Measurements from ENCODE around the gene C2orf68.
"Not testable (repeated sequence)": the region's sequence is repeated elsewhere in the genome, so short reads cannot be mapped to it uniquely, and the experiment has no call there.

C2orf68 gene

DNA sequence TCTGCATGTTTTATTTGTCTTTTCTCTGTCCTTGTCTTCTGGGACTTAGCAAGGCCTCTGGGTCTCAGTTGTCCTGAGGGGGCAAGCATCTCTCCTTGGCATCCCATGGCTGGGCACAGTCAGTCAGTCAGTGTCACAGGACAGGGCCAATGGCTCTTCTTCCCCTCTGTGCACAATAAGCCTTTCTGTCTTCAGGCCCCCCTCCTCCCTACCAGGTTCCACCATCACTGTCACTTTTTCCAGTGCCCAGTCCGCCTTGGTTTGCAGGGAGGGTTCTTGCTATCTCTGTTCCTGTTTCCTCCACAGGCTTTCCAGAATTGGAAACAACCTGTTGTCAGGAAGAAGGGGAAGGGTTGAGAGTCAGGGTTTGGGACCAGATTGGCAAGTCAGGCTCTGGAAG is 29.4 kb downstream of the C2orf68 start:
- DNase-seq (ENCODE audit: low spot score), result no peak

DNA sequence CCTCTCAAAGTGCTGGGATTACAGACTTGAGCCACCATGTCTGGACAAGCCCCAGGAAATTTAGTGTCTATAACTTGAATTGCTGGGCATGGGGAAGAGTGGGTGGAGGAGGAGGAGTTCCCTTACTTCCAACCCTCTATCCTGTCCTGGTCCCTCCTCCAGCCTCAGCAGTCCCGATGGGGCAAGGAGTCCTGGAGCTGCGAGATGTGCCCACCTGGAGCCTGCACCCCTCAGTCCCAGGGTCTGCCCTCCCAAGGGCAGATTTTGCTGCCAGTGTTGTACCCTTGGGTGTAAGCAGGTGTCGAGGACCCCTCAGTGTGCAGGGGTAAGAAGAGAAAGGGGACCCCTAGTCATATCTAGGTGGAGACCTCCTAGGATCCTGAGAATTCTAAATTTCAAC is 31.7 kb downstream of the C2orf68 start:
- no peak for DNase-seq (ENCODE audit: low spot score)

DNA sequence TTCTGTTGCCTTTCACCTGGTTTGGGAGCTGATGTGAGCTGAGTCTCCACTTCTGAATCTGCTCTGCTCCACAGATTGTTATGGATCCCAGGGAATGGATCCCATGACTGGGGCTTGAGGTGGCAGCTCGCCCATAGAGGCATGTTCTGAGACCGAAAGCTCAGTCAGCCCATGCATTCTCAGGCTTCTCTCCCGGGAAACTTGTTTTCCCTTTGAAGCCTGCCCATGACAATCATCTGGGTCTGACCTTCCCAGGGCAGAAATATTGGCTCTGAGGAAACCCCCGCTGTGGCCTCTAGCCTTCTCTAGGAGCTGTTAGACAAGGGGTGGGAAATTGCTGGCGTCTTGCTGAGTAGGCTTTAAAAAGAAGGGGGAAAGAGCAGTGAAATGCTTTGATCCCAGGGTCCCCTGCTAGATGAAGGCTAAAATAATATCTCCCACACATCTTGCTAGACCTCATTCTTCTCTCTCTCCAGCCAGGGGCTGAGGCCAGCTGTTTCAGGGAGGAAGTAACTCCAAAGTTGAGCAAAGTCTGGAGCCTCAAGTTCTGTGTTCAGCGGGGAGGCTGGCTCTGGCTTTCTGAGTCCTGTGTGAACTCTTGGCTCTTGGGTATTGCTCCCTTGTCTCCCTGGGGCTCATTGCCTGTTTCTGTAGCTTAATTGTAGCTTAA is 32.5 kb downstream of the C2orf68 start:
- no peak for DNase-seq (ENCODE audit: low spot score)

- DNase-seq (ENCODE audit: low spot score), result peak; percentile 38
These were observed 33.4 kb downstream of the C2orf68 start for GRCh38 chr2:85578243-85579180.

- no peak for DNase-seq (ENCODE audit: low spot score)
These were observed 34.3 kb downstream of the C2orf68 start, which contains the start of gene VAMP8 for GRCh38 chr2:85577386-85578242. VAMP8 (plus strand) TSS chr2:85577586; CDS start chr2:85577647, 61 bp downstream.

- no peak for DNase-seq (ENCODE audit: low spot score)
These were observed 34.8 kb downstream of the C2orf68 start for GRCh38 chr2:85577063-85577385.

DNA sequence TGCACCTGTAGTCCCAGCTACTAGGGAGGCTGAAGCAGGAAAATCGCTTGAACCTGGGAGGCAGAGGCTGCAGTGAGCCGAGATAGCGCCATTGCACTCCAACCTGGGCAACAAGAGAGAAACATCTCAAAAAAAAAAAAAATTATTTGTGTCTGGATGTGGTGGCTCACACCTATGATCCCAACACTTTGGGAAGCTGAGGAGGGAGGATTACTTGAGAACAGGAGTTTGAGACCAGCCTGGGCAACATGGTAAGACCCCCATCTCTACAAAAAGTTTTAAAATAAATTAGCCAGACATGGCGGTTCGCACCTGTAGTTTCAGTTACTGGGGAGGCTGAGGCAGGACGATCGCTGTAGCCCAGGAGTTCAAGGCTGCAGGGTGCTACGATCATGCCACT is 36.1 kb downstream of the C2orf68 start:
- DNase-seq (ENCODE audit: low spot score), result no peak

- no peak for DNase-seq (ENCODE audit: low spot score)
These were observed 45.6 kb downstream of the C2orf68 start for GRCh38 chr2:85566265-85566664.

GRCh38 chr2:85564144-85564563 is 47.7 kb downstream of the C2orf68 start:
- no peak for DNase-seq (ENCODE audit: low spot score)

DNA sequence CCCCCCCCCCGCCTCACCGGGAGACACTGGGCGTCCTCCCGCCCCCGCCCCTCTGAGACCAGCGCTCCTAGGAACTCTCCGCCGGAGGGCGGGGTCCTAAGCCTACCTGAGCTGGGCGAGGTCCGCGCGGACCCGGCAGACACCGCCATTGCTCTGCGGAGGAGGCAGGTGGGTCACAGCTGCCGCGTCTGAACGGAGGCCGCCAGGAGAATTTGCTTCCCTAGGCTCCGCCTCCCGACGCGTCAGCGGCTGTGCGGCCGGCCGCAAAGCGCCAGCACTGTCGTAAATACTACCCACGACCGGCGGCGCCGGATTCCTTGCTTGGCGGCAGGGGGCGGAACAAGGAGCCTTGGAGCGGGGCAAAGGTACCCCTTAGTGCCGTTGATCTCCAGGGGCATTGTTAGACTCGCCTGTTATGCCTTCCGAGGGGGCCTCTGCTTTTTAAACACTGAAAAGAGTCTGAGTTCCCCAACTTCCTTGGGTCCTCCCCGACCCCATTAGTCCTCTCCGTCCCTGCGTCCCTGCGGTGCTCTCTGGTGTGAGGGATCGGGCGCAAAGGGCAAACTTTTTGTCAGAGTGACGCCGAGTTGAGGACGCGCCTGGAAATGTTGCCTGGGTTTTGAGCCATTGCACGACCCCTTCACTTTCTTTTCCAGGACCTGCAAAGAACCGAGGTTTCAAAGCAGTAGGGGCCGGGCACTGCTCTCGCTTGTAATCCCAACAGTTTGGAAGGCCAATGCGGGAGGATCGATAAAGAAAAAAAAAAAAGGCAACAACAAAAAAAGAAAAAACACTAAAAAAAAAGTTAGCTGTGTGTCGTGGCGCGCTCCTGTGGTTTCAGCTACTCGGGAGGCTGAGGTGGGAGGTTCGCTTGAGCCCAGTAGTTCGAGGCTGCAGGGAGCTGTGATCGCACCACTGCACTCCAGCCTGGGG is 50.3 kb downstream of the C2orf68 start, which contains the start of gene GGCX:
TSS of gene GGCX (minus strand) at position 214 of the 933 bp plus-strand sequence. CDS start at position 149, 65 bp downstream.
- peak; percentile 94 for DNase-seq (ENCODE audit: low spot score)

- DNase-seq (ENCODE audit: low spot score), result no peak
These were observed 51.0 kb downstream of the C2orf68 start for GRCh38 chr2:85560812-85561279.

DNA sequence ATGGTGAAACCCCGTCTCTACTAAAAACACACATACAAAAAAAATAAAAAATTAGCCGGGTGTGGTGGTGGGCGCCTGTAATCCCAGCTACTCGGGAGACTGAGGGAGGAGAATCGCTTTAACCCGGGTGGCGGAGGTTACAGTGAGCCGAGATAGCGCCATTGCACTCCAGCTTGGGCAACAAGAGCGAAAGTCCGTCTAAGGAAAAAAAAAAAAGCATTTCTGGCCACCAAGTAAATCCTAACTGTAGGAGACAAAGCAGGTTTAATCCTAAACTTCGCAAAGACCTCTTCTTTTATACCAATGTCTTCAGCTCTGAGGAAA is 51.5 kb downstream of the C2orf68 start:
- not testable (repeated sequence) for DNase-seq (ENCODE audit: low spot score)

DNA sequence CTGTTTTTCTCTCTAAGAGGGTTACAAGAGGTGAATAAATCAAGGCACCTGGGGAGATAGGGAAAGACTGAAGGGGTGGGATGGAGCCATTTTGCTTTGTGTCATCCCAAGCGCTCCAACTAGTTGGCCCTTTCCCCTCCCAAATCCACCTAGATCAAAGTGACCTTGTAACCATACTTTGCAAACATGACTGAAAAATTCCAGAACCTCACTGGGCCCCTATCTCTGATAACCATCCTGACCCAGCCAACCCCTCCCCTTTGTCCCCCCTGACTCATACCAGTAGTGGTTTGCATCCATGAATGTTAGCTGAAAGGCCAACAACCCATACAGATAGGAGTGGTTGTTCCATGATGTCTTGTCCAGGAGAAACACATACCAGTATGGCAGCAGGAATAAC is 53.7 kb downstream of the C2orf68 start:
- no peak for DNase-seq (ENCODE audit: low spot score)

GRCh38 chr2:85557130-85557529 is 54.7 kb downstream of the C2orf68 start:
- DNase-seq (ENCODE audit: low spot score), result no peak

Small RNA genes lying within 50 kb of the gene (small RNA-seq; reads per million reads assigned to genes)
- 0.05 to 0.35 reads per million in 2 experiments for gene RN7SL126P
